K562 (cell line): Measurements from ENCODE around the gene PPA2. TPM values are rescaled to one million over a fixed set of nuclear protein-coding genes. Genes with fewer than 3 reads are reported as not detected.

Experiments
- ATAC-seq: fragments of 200-7000 bp; cut with Tn5 transposase; 3 replicates; pipeline ENCODE4 v1.9.1; 2020; ENCODE audit warnings: moderate library complexity
- BruUV-seq: library from RNA; stranded (reverse); fragments of 400-500 nt; replicated peaks from 2 replicates; lab custom pipeline; 2021; lab: Mats Ljungman, UMichigan
- CTCF ChIA-PET: fragments of 300-600 bp; formaldehyde crosslinking; extraction: SDS; loops from one replicate; lab custom pipeline; 2021; ENCODE audit warnings: low intra/inter-chr PET ratio; lab: Yijun Ruan, JAX
- POLR2A ChIA-PET: fragments of 300-600, 350-650 bp; sonication (Branson Sonifier 250); formaldehyde crosslinking; extraction: SDS; loops from one replicate; lab custom pipeline; 2021; ENCODE audit warnings: antibody characterized with exemption, inconsistent platforms; lab: Yijun Ruan, JAX
- DNase-seq, 4 experiments: peaks; one replicate each; pipeline versions ENCODE4 v3.0.0 to v3.0.0-alpha.2; 2011 to 2018; ENCODE audit warnings: low spot score in 3 of 4, mixed read lengths in 3 of 4; ENCODE audit errors: extremely low read depth in 1 of 4
- FAIRE-seq: peaks from 2 replicates; lab custom pipeline; 2011; peaks lifted over from hg19 to GRCh38; lab: Jason Lieb, UNC
- H2AFZ ChIP-seq: 2 replicates; pipeline ENCODE4 v1.6.0; 2011; ENCODE audit warnings: low read depth, low read length, control low read depth, inconsistent platforms
- H3K27ac ChIP-seq: fragments of 200-600 bp; 3 replicates; pipeline ENCODE4 v1.8.0; 2011; ENCODE audit warnings: low read depth, mild to moderate bottlenecking, control low read depth, inconsistent platforms, low read length, moderate library complexity, mixed read lengths; ENCODE audit errors: extremely low read depth
- H3K27me3 ChIP-seq, 2 experiments: fragments of 300-600 bp in 1 of 2; 2 replicates in 1 of 2; 3 replicates in 1 of 2; pipeline versions ENCODE4 v1.6.0 to v1.8.0; 2011; ENCODE audit warnings: inconsistent platforms in 2 of 2, low read length in 2 of 2, mild to moderate bottlenecking in 1 of 2, mixed read lengths in 1 of 2, moderate library complexity in 1 of 2; ENCODE audit not compliant: control insufficient read depth in 2 of 2, insufficient read depth in 2 of 2
- H3K36me3 ChIP-seq: fragments of 300-600 bp; 3 replicates; pipeline ENCODE4 v1.8.0; 2011; ENCODE audit warnings: mild to moderate bottlenecking, low read length, inconsistent platforms; ENCODE audit not compliant: control insufficient read depth, insufficient read depth
- H3K4me1 ChIP-seq, 2 experiments: fragments of 200-600 bp in 1 of 2; replicated peaks in 1 of 2; 2 replicates in 1 of 2; 3 replicates in 1 of 2; pipeline versions ENCODE4 v1.5.1 to v1.8.0; 2011; ENCODE audit warnings: inconsistent platforms in 2 of 2, low read length in 2 of 2, mild to moderate bottlenecking in 1 of 2, mixed read lengths in 1 of 2, moderate library complexity in 1 of 2; ENCODE audit not compliant: control insufficient read depth in 2 of 2, insufficient read depth in 2 of 2
- H3K4me2 ChIP-seq: 2 replicates; pipeline ENCODE4 v1.6.1; 2011; ENCODE audit warnings: low read length, control low read depth, inconsistent platforms, mixed read lengths; ENCODE audit not compliant: insufficient read depth
- H3K4me3 ChIP-seq: fragments of 200-600 bp; sonication (generic), shearing (Covaris generic); 2 replicates; pipeline ENCODE4 v1.5.1; 2016; ENCODE audit warnings: control low read depth, inconsistent platforms
- H3K79me2 ChIP-seq: fragments of 200-600 bp; 3 replicates; pipeline ENCODE4 v1.8.0; 2011; ENCODE audit warnings: low read length, inconsistent platforms; ENCODE audit not compliant: control insufficient read depth, insufficient read depth
- H3K9ac ChIP-seq, 2 experiments: 2 replicates each; pipeline versions ENCODE4 v1.6.0 to v1.6.1; 2011; ENCODE audit warnings: low read depth in 2 of 2, low read length in 2 of 2, control low read depth in 1 of 2, inconsistent platforms in 1 of 2, mild to moderate bottlenecking in 1 of 2, mixed read lengths in 1 of 2; ENCODE audit not compliant: insufficient read depth in 1 of 2
- H3K9me1 ChIP-seq: one replicate; pipeline ENCODE4 v1.6.0; 2011; ENCODE audit warnings: inconsistent platforms, mild to moderate bottlenecking, low read length, moderate library complexity; ENCODE audit not compliant: control insufficient read depth, insufficient read depth
- H3K9me3 ChIP-seq: replicated peaks from 2 replicates; pipeline ENCODE4 v1.5.1; 2011; ENCODE audit warnings: low read depth, low read length, inconsistent platforms; ENCODE audit not compliant: control insufficient read depth, insufficient read depth
- H4K20me1 ChIP-seq: replicated peaks from 2 replicates; pipeline ENCODE4 v1.6.1; 2011; ENCODE audit warnings: low read length, inconsistent platforms, mixed read lengths; ENCODE audit not compliant: control insufficient read depth, insufficient read depth
- ATF6 ChIP-seq: sonication (generic); formaldehyde crosslinking; IDR thresholded peaks from 2 replicates; pipeline ENCODE4 v1.4.0; 2020; ENCODE audit warnings: mild to moderate bottlenecking, missing genetic modification reagents
- CBX1 ChIP-seq: sonication (generic); IDR thresholded peaks from 2 replicates; pipeline ENCODE4 v1.6.1; 2016; ENCODE audit warnings: antibody characterized with exemption, low read depth, mild to moderate bottlenecking
- CCNT2 ChIP-seq: IDR thresholded peaks from 2 replicates; pipeline ENCODE4 v1.6.1; 2011; ENCODE audit warnings: borderline replicate concordance, low read depth, mild to moderate bottlenecking, moderate library complexity, mixed read lengths, low read length; ENCODE audit not compliant: insufficient read length; ENCODE audit errors: extremely low read depth
- FIP1L1 ChIP-seq: fragments of 200-400 bp; formaldehyde crosslinking; IDR thresholded peaks from 2 replicates; pipeline ENCODE4 v1.6.1; 2018; ENCODE audit warnings: mild to moderate bottlenecking, low read depth, low read length; ENCODE audit not compliant: poor library complexity, severe bottlenecking
- MIER1 ChIP-seq: fragments of 450-650 bp; IDR thresholded peaks from 2 replicates; pipeline ENCODE4 v1.6.1; 2016; ENCODE audit warnings: antibody characterized with exemption, mild to moderate bottlenecking, low read depth
- PHTF2 ChIP-seq: fragments of 250-450 bp; sonication (Bioruptor Pico); IDR thresholded peaks from 2 replicates; pipeline ENCODE4 v1.5.0; 2021; ENCODE audit warnings: mild to moderate bottlenecking
- PRMT5 ChIP-seq: sonication (generic); formaldehyde crosslinking; IDR thresholded peaks from 2 replicates; pipeline ENCODE4 v1.5.0; 2020; ENCODE audit warnings: missing genetic modification reagents
- SNRNP70 ChIP-seq: fragments of 200-400 bp; formaldehyde crosslinking; optimal IDR thresholded peaks from 2 replicates; pipeline ENCODE3; 2017; ENCODE audit warnings: low read depth, low read length
- THRAP3 ChIP-seq: fragments of 450-650 bp; IDR thresholded peaks from 2 replicates; pipeline ENCODE4 v1.6.1; 2016; ENCODE audit warnings: mild to moderate bottlenecking, inconsistent platforms, borderline replicate concordance
- ZNF395 ChIP-seq: fragments of 200-800 bp; sonication (Bioruptor generic); IDR thresholded peaks from 2 replicates; pipeline ENCODE4 v1.6.1; 2017; ENCODE audit warnings: missing genetic modification characterization, missing compliant biosample characterization
- ZNF583 ChIP-seq: fragments of 250-450 bp; sonication (Bioruptor Pico); IDR thresholded peaks from 2 replicates; pipeline ENCODE4 v1.4.0; 2020
- ZNF695 ChIP-seq: fragments of 450-650 bp; formaldehyde crosslinking; IDR thresholded peaks from 2 replicates; pipeline ENCODE4 v1.4.0; 2020; ENCODE audit warnings: mild to moderate bottlenecking, moderate library complexity
- ZNF830 ChIP-seq: fragments of 250-450 bp; sonication (Bioruptor Pico); IDR thresholded peaks from 2 replicates; pipeline ENCODE4 v1.5.0; 2021; ENCODE audit warnings: mild to moderate bottlenecking
- ZSCAN32 ChIP-seq: fragments of 450-650 bp; formaldehyde crosslinking; IDR thresholded peaks from 2 replicates; pipeline ENCODE4 v1.4.0; 2020; ENCODE audit warnings: mild to moderate bottlenecking, moderate library complexity
- WGBS: fragments of 100-300 bp; shearing (Covaris generic); methylation state at CpG from one replicate; pipeline ENCODE4 v1.1.6; 2016; ENCODE audit warnings: low coverage, mixed read lengths; ENCODE audit not compliant: insufficient coverage; ENCODE audit errors: missing lambda C conversion rate; 5-methylcytosine and 5-hydroxymethylcytosine counted together
- in situ Hi-C: fragments of 300-500 bp; cut with MboI; formaldehyde crosslinking; loops from 4 replicates; pipeline ENCODE4 v1.15.0; 2018; ENCODE audit warnings: inconsistent platforms, mixed read lengths
- intact Hi-C: fragments of 100-400 bp; cut with micrococcal nuclease; formaldehyde crosslinking; loops from 2 replicates; pipeline ENCODE4 v1.14.2; 2022
- polyA plus RNA-seq, 8 experiments: library from polyadenylated mRNA; depleted of rRNA in 4 of 8; stranded (reverse) in 5 of 8; unstranded in 3 of 8; fragments of >200 nt; fragmentation: Nextera tagmentation in 2 of 8; fragmentation: Illumina TruSeq in 1 of 8; extraction: Ambion mirVana in 2 of 8; extraction: Trizol in 1 of 8; gene quantifications; 2 replicates each; pipeline versions ENCODE4 v1.2.1 to v1.2.3, GENCODE V29; 2011 to 2014; ENCODE audit warnings: inconsistent platforms in 1 of 8, missing spikeins in 1 of 8
- total RNA-seq, 7 experiments: library from RNA; depleted of rRNA in 6 of 7; stranded (reverse); fragments of >200 nt in 6 of 7; fragmentation: Illumina TruSeq in 2 of 7; extraction: Trizol in 2 of 7; gene quantifications; 2 replicates each; pipeline versions ENCODE4 v1.2.1 to v1.2.3, GENCODE V29; 2011 to 2021; ENCODE audit warnings: low replicate concordance in 1 of 7

PPA2 gene
- total and polyA plus RNA-seq, 9 of the 15 experiments (the other 6 are each of a cell fraction or from before 2014, with no cell fraction given) = 48.3 to 190 (median 109) TPM

- no peaks in the 10 kb centered on the region for H3K27me3 ChIP-seq
- ChIA-PET CTCF (no interaction called here), POLR2A (interaction anchor here (0.8 kb wide), 1 partner anchor 8 kb away, joined by 4 read pairs; no protein-coding TSS in a partner anchor)
- ATAC-seq (no peak), FAIRE-seq (no peak), DNase-seq (no peak)
- no peak overlapping the region for H3K4me2 ChIP-seq
- no peaks in the 10 kb centered on the region for H3K9me1 ChIP-seq
- H3K4me1 ChIP-seq = no peaks in the 10 kb centered on the region
- in situ Hi-C loops = no loop called here
- peaks cover 52% of the 10 kb centered on the region; the same call in 2 of the 3 replicates for H3K36me3 ChIP-seq
- peaks cover 3% of the 10 kb centered on the region; the same call in 1 of the 2 replicates for H3K9me3 ChIP-seq
- no TSS peak for BruUV-seq
- no peaks in the 10 kb centered on the region for H3K79me2 ChIP-seq
- intact Hi-C loops = no loop called here
- 84% methylated on average over 3 of the region's 3 CpGs for WGBS
- H3K27ac ChIP-seq = no peak overlapping the region
- no peak for TF ChIP-seq ZNF395 (CRISPR knock-in tag)
- no peak for TF ChIP-seq FIP1L1
- TF ChIP-seq ZNF583 (CRISPR knock-in tag) = no peak
- TF ChIP-seq ZNF695 = no peak
- TF ChIP-seq CBX1 = no peak
- no peak for TF ChIP-seq CCNT2
- TF ChIP-seq THRAP3 = no peak
- TF ChIP-seq ATF6 (CRISPR knock-in tag) = no peak
- TF ChIP-seq PHTF2 = no peak
- no peak for TF ChIP-seq SNRNP70
- TF ChIP-seq ZSCAN32 (CRISPR knock-in tag) = no peak
- TF ChIP-seq MIER1 = no peak
- TF ChIP-seq ZNF830 (CRISPR knock-in tag) = no peak
- TF ChIP-seq PRMT5 (CRISPR knock-in tag) = no peak
- no peak overlapping the region for H3K4me3 ChIP-seq
- H2AFZ ChIP-seq = no peak overlapping the region
- H3K9ac ChIP-seq = no peak overlapping the region
- H4K20me1 ChIP-seq = no peaks in the 10 kb centered on the region
Measured at GRCh38 chr4:105433421-105433820, 40.4 kb downstream of the PPA2 start.
